ENCODE results near the gene GPR156. TPM values are rescaled to one million over a fixed set of nuclear protein-coding genes. Genes with fewer than 3 reads are reported as not detected.

The GPR156 gene
- total RNA-seq, 2 donors from 2014 or later: 0.46 to 3.0 TPM

GRCh38 chr3:120170223-120170622, 114.8 kb downstream of the GPR156 start:
- TF ChIP-seq POLR2AphosphoS5 (IDR thresholded peaks at IDR 0.05) (no peak), CTCF (IDR thresholded peaks at IDR 0.05) (no peak)
- 62% methylated on average over 2 of the region's 2 CpGs for WGBS
- H3K27ac ChIP-seq: no peak overlapping the region
- no peaks in the 10 kb centered on the region for H3K9me3 ChIP-seq
- DNase-seq (ENCODE audit: low spot score): no peak
- H3K27me3 ChIP-seq (replicated peaks; ENCODE audit: insufficient read depth): no peaks in the 10 kb centered on the region
- no peaks in the 10 kb centered on the region for H3K4me1 ChIP-seq (replicated peaks)
- no peak overlapping the region for H3K4me3 ChIP-seq
- intact Hi-C loops (cut with DNase I): no loop called here
- H3K36me3 ChIP-seq: no peaks in the 10 kb centered on the region

GRCh38 chr3:120169407-120169806, 115.6 kb downstream of the GPR156 start:
- 85% methylated on average over 5 of the region's 5 CpGs for whole genome bisulfite sequencing
- no peaks in the 10 kb centered on the region for H3K9me3 ChIP-seq
- no peak for DNase-seq (ENCODE audit: low spot score)
- H3K4me1 ChIP-seq (replicated peaks): no peaks in the 10 kb centered on the region
- H3K36me3 ChIP-seq: no peaks in the 10 kb centered on the region
- H3K4me3 ChIP-seq: no peak overlapping the region
- intact Hi-C loops (cut with DNase I): loop anchor here (10.0 kb wide), 1 partner anchor 65 kb away; no protein-coding TSS in a partner anchor
- no peaks in the 10 kb centered on the region for H3K27me3 ChIP-seq (replicated peaks; ENCODE audit: insufficient read depth)
- TF ChIP-seq POLR2AphosphoS5 (IDR thresholded peaks at IDR 0.05): no peak
- TF ChIP-seq POLR2A (IDR thresholded peaks at IDR 0.05): no peak
- no peak for TF ChIP-seq CTCF (IDR thresholded peaks at IDR 0.05)
- no peak overlapping the region for H3K27ac ChIP-seq

GRCh38 chr3:120168611-120169010, 116.4 kb downstream of the GPR156 start:
- H3K27me3 ChIP-seq (replicated peaks; ENCODE audit: insufficient read depth): no peaks in the 10 kb centered on the region
- intact Hi-C loops (cut with DNase I): loop anchor here (10.0 kb wide), 1 partner anchor 64 kb away; no protein-coding TSS in a partner anchor
- DNase-seq (ENCODE audit: low spot score): no peak
- H3K9me3 ChIP-seq: no peaks in the 10 kb centered on the region
- 94% methylated on average over 3 of the region's 3 CpGs for WGBS
- no peak overlapping the region for H3K27ac ChIP-seq
- H3K4me3 ChIP-seq: no peak overlapping the region
- TF ChIP-seq CTCF (IDR thresholded peaks at IDR 0.05) (no peak), POLR2AphosphoS5 (IDR thresholded peaks at IDR 0.05) (no peak), POLR2A (IDR thresholded peaks at IDR 0.05) (no peak)
- H3K4me1 ChIP-seq (replicated peaks): no peaks in the 10 kb centered on the region
- H3K36me3 ChIP-seq: no peaks in the 10 kb centered on the region

- no peaks in the 10 kb centered on the region for H3K4me1 ChIP-seq (replicated peaks)
Observed at GRCh38 chr3:120168038-120168437, 117.0 kb downstream of the GPR156 start.

More at GRCh38 chr3:120168038-120168437, 117.0 kb downstream of the GPR156 start:
- intact Hi-C loops (cut with DNase I): loop anchor here (10.0 kb wide), 1 partner anchor 63 kb away; no protein-coding TSS in a partner anchor
- Histone ChIP-seq H3K9me3 (no peaks in the 10 kb centered on the region), H3K27ac (no peak overlapping the region), H3K4me3 (no peak overlapping the region), H3K27me3 (replicated peaks; ENCODE audit: insufficient read depth) (no peaks in the 10 kb centered on the region), H3K36me3 (no peaks in the 10 kb centered on the region)
- TF ChIP-seq POLR2A (IDR thresholded peaks at IDR 0.05) (no peak), POLR2AphosphoS5 (IDR thresholded peaks at IDR 0.05) (no peak), CTCF (IDR thresholded peaks at IDR 0.05) (no peak)
- 87% methylated on average over 9 of the region's 9 CpGs for WGBS
- DNase-seq (ENCODE audit: low spot score): no peak
